Neural progenitor cell (in vitro differentiated cells): Measurements from ENCODE around the gene THBS1. TPM values are rescaled to one million over a fixed set of nuclear protein-coding genes. Genes with fewer than 3 reads are reported as not detected.

Experiments
- DNase-seq: peaks from one replicate; pipeline ENCODE4 v3.0.0-alpha.2; 2016; ENCODE audit warnings: low spot score
- H2AFZ ChIP-seq: fragments of 200-600 bp; sonication (generic); replicated peaks from 2 replicates; pipeline ENCODE4 v1.6.1; 2016; ENCODE audit warnings: antibody characterized with exemption
- H3F3A ChIP-seq: fragments of 200-600 bp; sonication (generic); 2 replicates; pipeline ENCODE4 v1.6.1; 2016; ENCODE audit warnings: antibody characterized with exemption, low read depth
- H3K27ac ChIP-seq: fragments of 200-600 bp; sonication (generic); 2 replicates; pipeline ENCODE4 v1.5.1; 2016; ENCODE audit warnings: mild to moderate bottlenecking
- H3K27me3 ChIP-seq: fragments of 200-600 bp; sonication (generic); 2 replicates; pipeline ENCODE4 v1.6.1; 2016; ENCODE audit warnings: mild to moderate bottlenecking, moderate library complexity
- H3K36me3 ChIP-seq: fragments of 200-600 bp; sonication (generic); 2 replicates; pipeline ENCODE4 v1.5.1; 2016
- H3K4me1 ChIP-seq: fragments of 200-600 bp; sonication (generic); 2 replicates; pipeline ENCODE4 v1.6.1; 2016; ENCODE audit warnings: mixed run types
- H3K4me2 ChIP-seq: fragments of 200-600 bp; sonication (generic); 2 replicates; pipeline ENCODE4 v1.6.1; 2016
- H3K4me3 ChIP-seq: fragments of 200-600 bp; sonication (generic); 2 replicates; pipeline ENCODE4 v1.5.1; 2016
- H3K79me2 ChIP-seq: fragments of 200-600 bp; sonication (generic); 2 replicates; pipeline ENCODE4 v1.6.1; 2016; ENCODE audit warnings: low read depth
- H3K9ac ChIP-seq: fragments of 200-600 bp; sonication (generic); 2 replicates; pipeline ENCODE4 v1.6.1; 2016
- H3K9me3 ChIP-seq: fragments of 200-600 bp; sonication (generic); 2 replicates; pipeline ENCODE4 v1.5.1; 2016; ENCODE audit warnings: low read depth
- H4K20me1 ChIP-seq: fragments of 200-600 bp; sonication (generic); 2 replicates; pipeline ENCODE4 v1.6.1; 2016; ENCODE audit warnings: low read depth
- H3K27ac Mint-ChIP-seq: 3 replicates; pipeline ENCODE4 v1.8.0; 2021; ENCODE audit warnings: mixed read lengths
- H3K27me3 Mint-ChIP-seq: 2 replicates; pipeline ENCODE4 v1.8.0; 2022; ENCODE audit warnings: low read depth, mild to moderate bottlenecking, inconsistent platforms, moderate library complexity, mixed read lengths; ENCODE audit not compliant: insufficient read depth
- H3K36me3 Mint-ChIP-seq: 3 replicates; pipeline ENCODE4 v1.8.0; 2021; ENCODE audit warnings: mixed read lengths
- H3K4me1 Mint-ChIP-seq: 3 replicates; pipeline ENCODE4 v1.8.0; 2021; ENCODE audit warnings: mixed read lengths
- H3K4me3 Mint-ChIP-seq: 3 replicates; pipeline ENCODE4 v1.8.0; 2021; ENCODE audit warnings: mild to moderate bottlenecking, moderate library complexity, mixed read lengths
- H3K9me3 Mint-ChIP-seq: 3 replicates; pipeline ENCODE4 v1.8.0; 2020; ENCODE audit warnings: mixed read lengths
- EZH2 ChIP-seq: fragments of 200-600 bp; sonication (generic); IDR thresholded peaks from 2 replicates; pipeline ENCODE4 v1.6.1; 2017; ENCODE audit warnings: antibody characterized with exemption, mild to moderate bottlenecking, moderate library complexity
- EZH2phosphoT487 ChIP-seq: fragments of 200-600 bp; sonication (generic); IDR thresholded peaks from 2 replicates; pipeline ENCODE4 v1.6.1; 2017; ENCODE audit warnings: antibody characterized with exemption
- total RNA-seq: library from RNA; depleted of rRNA; stranded (reverse); fragments of >200 nt; gene quantifications from 2 replicates; pipeline ENCODE4 v1.2.3, GENCODE V29; 2015; ENCODE audit warnings: low replicate concordance
- TF ChIP-seq, protein P1 (sequence below): fragments of 200-600 bp; sonication (generic); IDR thresholded peaks from 2 replicates; pipeline ENCODE4 v1.5.1; 2017; ENCODE audit warnings: antibody characterized with exemption, mild to moderate bottlenecking

Gene THBS1
- total RNA-seq, 1 donor from 2014 or later = 14.6 TPM

- TF ChIP-seq EZH2phosphoT487 (no peak), EZH2 (no peak)
- TF ChIP-seq, protein P1, sequence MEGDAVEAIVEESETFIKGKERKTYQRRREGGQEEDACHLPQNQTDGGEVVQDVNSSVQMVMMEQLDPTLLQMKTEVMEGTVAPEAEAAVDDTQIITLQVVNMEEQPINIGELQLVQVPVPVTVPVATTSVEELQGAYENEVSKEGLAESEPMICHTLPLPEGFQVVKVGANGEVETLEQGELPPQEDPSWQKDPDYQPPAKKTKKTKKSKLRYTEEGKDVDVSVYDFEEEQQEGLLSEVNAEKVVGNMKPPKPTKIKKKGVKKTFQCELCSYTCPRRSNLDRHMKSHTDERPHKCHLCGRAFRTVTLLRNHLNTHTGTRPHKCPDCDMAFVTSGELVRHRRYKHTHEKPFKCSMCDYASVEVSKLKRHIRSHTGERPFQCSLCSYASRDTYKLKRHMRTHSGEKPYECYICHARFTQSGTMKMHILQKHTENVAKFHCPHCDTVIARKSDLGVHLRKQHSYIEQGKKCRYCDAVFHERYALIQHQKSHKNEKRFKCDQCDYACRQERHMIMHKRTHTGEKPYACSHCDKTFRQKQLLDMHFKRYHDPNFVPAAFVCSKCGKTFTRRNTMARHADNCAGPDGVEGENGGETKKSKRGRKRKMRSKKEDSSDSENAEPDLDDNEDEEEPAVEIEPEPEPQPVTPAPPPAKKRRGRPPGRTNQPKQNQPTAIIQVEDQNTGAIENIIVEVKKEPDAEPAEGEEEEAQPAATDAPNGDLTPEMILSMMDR = no peak
- H3K4me3 Mint-ChIP-seq = no peak overlapping the region
- peaks cover 8% of the 10 kb centered on the region for H3K27me3 Mint-ChIP-seq
- H3K4me3 ChIP-seq = no peak overlapping the region
- no peak overlapping the region for H3K4me2 ChIP-seq
- no peak overlapping the region for H3K9ac ChIP-seq
- no peak overlapping the region for H2AFZ ChIP-seq
- H3K27ac Mint-ChIP-seq = no peak overlapping the region
- peaks cover 27% of the 10 kb centered on the region for H3K4me1 Mint-ChIP-seq
- H3K9me3 Mint-ChIP-seq = no peaks in the 10 kb centered on the region
- no peaks in the 10 kb centered on the region for H4K20me1 ChIP-seq
- no peak overlapping the region for H3K27ac ChIP-seq
- no peaks in the 10 kb centered on the region for H3K27me3 ChIP-seq
- peaks cover 34% of the 10 kb centered on the region for H3K36me3 Mint-ChIP-seq
- no peaks in the 10 kb centered on the region for H3K9me3 ChIP-seq
- peaks cover 8% of the 10 kb centered on the region for H3K79me2 ChIP-seq
- H3F3A ChIP-seq = no peaks in the 10 kb centered on the region
- H3K36me3 ChIP-seq = no peaks in the 10 kb centered on the region
- no peak for DNase-seq
- peaks cover 8% of the 10 kb centered on the region for H3K4me1 ChIP-seq
Observed at GRCh38 chr15:39585389-39585841, 4.5 kb downstream of the THBS1 start.

DNA sequence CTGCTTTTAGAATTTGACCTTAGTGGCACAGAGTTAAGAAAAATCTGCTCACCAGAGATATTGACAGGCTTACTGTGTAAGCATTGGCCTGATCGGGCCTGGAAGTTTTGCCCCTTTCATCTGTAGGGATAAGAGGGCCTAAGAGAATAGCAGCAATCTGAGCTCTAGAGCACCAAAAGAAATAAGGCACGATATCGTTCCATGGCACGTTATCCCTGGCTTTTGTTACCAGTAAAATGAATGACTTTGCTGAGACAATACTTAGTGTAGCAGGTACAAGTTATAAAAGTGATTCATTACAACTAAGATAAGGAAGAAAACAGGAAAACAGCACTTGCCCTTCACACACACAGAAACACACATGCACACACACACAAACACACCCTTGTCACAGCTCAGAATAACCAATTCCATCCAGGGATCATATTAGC, 5.0 kb downstream of the THBS1 start:
- Histone ChIP-seq H3K9me3 (no peaks in the 10 kb centered on the region), H3K79me2 (peaks cover 8% of the 10 kb centered on the region), H3K4me2 (no peak overlapping the region), H3K27ac (no peak overlapping the region), H3K4me1 (peaks cover 8% of the 10 kb centered on the region), H4K20me1 (no peaks in the 10 kb centered on the region), H3K36me3 (no peaks in the 10 kb centered on the region), H2AFZ (no peak overlapping the region), H3F3A (no peaks in the 10 kb centered on the region), H3K9ac (no peak overlapping the region), H3K27me3 (no peaks in the 10 kb centered on the region), H3K4me3 (no peak overlapping the region)
- TF ChIP-seq, protein P1 = no peak
- TF ChIP-seq EZH2 = no peak
- no peak for TF ChIP-seq EZH2phosphoT487
- DNase-seq = no peak
- Mint-ChIP-seq H3K27ac (no peak overlapping the region), H3K9me3 (no peaks in the 10 kb centered on the region), H3K4me1 (peaks cover 27% of the 10 kb centered on the region), H3K4me3 (no peak overlapping the region), H3K36me3 (peaks cover 34% of the 10 kb centered on the region), H3K27me3 (peaks cover 8% of the 10 kb centered on the region)

GRCh38 chr15:39586387-39587095, 5.7 kb downstream of the THBS1 start:
- Histone ChIP-seq H3K36me3 (no peaks in the 10 kb centered on the region), H3K9ac (no peak overlapping the region), H3K4me1 (peaks cover 6% of the 10 kb centered on the region), H3K9me3 (no peaks in the 10 kb centered on the region), H2AFZ (no peak overlapping the region), H3K4me2 (no peak overlapping the region), H3K27ac (no peak overlapping the region), H3F3A (no peaks in the 10 kb centered on the region), H3K27me3 (no peaks in the 10 kb centered on the region), H4K20me1 (no peaks in the 10 kb centered on the region), H3K79me2 (peaks cover 6% of the 10 kb centered on the region), H3K4me3 (no peak overlapping the region)
- Mint-ChIP-seq H3K4me3 (no peak overlapping the region), H3K9me3 (no peaks in the 10 kb centered on the region), H3K27me3 (peaks cover 3% of the 10 kb centered on the region), H3K36me3 (peaks cover 41% of the 10 kb centered on the region), H3K27ac (no peak overlapping the region), H3K4me1 (peaks cover 23% of the 10 kb centered on the region)
- DNase-seq = no peak
- no peak for TF ChIP-seq EZH2
- TF ChIP-seq EZH2phosphoT487 = no peak
- TF ChIP-seq, protein P1 = no peak
